KMS-11 (cell line): ENCODE data around the gene CERCAM.

Source experiments
- H2AFZ ChIP-seq: fragments of 200-600 bp; sonication (generic); 2 replicates; pipeline ENCODE4 v1.6.1; 2016; ENCODE audit warnings: antibody characterized with exemption, mixed run types, low read depth
- H3K27ac ChIP-seq: fragments of 200-600 bp; sonication (generic); 2 replicates; pipeline ENCODE4 v1.6.1; 2016; ENCODE audit warnings: mild to moderate bottlenecking, mixed run types
- H3K27me3 ChIP-seq: fragments of 200-600 bp; sonication (generic); 2 replicates; pipeline ENCODE4 v1.6.1; 2017; ENCODE audit warnings: mild to moderate bottlenecking, low read depth, mixed run types, moderate library complexity; ENCODE audit not compliant: insufficient read depth
- H3K36me3 ChIP-seq: fragments of 200-600 bp; sonication (generic); 2 replicates; pipeline ENCODE4 v1.6.1; 2017; ENCODE audit warnings: mild to moderate bottlenecking, mixed run types; ENCODE audit not compliant: insufficient read depth
- H3K4me1 ChIP-seq: fragments of 200-600 bp; sonication (generic); 2 replicates; pipeline ENCODE4 v1.6.1; 2016; ENCODE audit warnings: mild to moderate bottlenecking, low read depth, mixed run types; ENCODE audit not compliant: poor library complexity, severe bottlenecking
- H3K4me2 ChIP-seq: fragments of 200-600 bp; sonication (generic); 2 replicates; pipeline ENCODE4 v1.7.0; 2016; ENCODE audit warnings: mild to moderate bottlenecking, mixed run types
- H3K4me3 ChIP-seq: fragments of 200-600 bp; sonication (generic); IDR thresholded peaks from 2 replicates; pipeline ENCODE4 v1.6.1; 2017; ENCODE audit warnings: low read depth, low read length, mixed read lengths; ENCODE audit not compliant: insufficient read depth
- H3K79me2 ChIP-seq: fragments of 200-600 bp; sonication (generic); 2 replicates; pipeline ENCODE4 v1.6.1; 2016; ENCODE audit warnings: low read depth, mixed run types; ENCODE audit not compliant: insufficient read depth
- H3K9ac ChIP-seq: fragments of 200-600 bp; sonication (generic); 2 replicates; pipeline ENCODE4 v1.6.1; 2016; ENCODE audit warnings: mild to moderate bottlenecking, mixed run types
- H4K20me1 ChIP-seq: fragments of 200-600 bp; sonication (generic); 2 replicates; pipeline ENCODE4 v1.6.1; 2016; ENCODE audit warnings: mild to moderate bottlenecking, mixed run types; ENCODE audit not compliant: insufficient read depth
- CTCF ChIP-seq: fragments of 200-600 bp; sonication (generic); conservative IDR thresholded peaks from 2 replicates; pipeline ENCODE4 v1.6.1; 2017; ENCODE audit warnings: low read depth, mild to moderate bottlenecking, antibody characterized with exemption, low read length, moderate library complexity, mixed read lengths

The CERCAM gene

DNA sequence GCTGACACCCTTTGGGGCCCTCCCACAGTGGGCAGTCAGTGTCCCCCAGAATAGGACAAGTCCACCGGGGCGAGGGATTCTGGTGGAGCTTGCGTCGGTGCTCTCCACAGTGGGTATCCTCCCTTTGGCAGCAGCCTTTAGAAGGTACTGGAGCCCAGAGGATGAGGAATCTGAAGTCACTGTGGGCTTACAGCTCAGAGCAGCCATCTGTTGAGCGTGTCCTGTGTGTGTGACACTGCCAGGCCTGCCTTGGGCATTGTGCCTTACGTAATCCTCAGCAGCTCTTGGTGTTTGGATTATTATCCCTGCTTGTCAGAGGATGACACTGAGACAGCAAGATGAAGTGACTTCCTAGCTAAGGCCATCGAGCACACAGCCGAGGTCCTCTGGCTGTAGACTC is 36.9 kb upstream of the CERCAM start:
- no peak overlapping the region for H3K9ac ChIP-seq
- H3K27me3 ChIP-seq = no peaks in the 10 kb centered on the region
- no peak overlapping the region for H3K4me3 ChIP-seq
- H3K4me1 ChIP-seq = peaks cover 17% of the 10 kb centered on the region
- no peaks in the 10 kb centered on the region for H4K20me1 ChIP-seq
- H2AFZ ChIP-seq = no peak overlapping the region
- TF ChIP-seq CTCF = no peak
- no peak overlapping the region for H3K27ac ChIP-seq
- H3K4me2 ChIP-seq = no peak overlapping the region
- H3K79me2 ChIP-seq = no peaks in the 10 kb centered on the region
- H3K36me3 ChIP-seq = no peaks in the 10 kb centered on the region

DNA sequence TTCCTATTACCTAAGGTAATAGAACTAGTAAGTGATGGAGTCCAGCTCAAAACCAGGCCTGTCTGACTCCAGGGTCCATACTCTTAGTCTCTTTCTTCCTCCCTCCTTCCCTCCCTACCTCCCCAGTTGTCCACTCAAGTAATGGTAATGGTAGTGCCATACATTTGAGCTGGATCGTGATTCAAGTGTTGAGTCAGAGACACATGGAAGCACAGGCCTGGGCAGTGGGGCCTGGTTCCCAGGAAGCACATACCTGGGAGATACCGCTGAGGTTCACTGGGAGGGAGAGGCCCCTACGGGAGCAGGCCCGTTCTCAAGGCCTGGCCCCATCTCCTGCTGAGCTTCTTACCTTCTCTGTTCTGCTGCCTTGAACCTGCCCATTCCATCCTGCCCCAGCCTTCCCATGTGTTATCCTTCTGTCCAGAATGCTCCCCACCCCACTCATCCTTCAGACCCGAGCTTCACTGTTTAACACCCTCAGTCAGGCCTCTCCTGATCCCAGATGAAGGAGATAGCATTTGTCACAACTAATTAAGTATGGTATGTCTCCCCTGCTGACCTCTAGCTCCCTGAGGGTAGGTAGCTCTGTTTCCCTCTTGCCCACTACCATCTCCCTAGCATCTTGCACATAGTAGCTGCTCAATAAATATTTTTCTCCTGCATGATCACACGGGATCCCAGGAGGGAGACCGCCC is 35.7 kb upstream of the CERCAM start:
- no peak for TF ChIP-seq CTCF
- Histone ChIP-seq H3K27me3 (no peaks in the 10 kb centered on the region), H3K4me3 (no peak overlapping the region), H4K20me1 (no peaks in the 10 kb centered on the region), H3K79me2 (no peaks in the 10 kb centered on the region), H3K9ac (no peak overlapping the region), H3K4me2 (no peak overlapping the region), H2AFZ (no peak overlapping the region), H3K27ac (no peak overlapping the region), H3K36me3 (no peaks in the 10 kb centered on the region), H3K4me1 (peaks cover 17% of the 10 kb centered on the region)

- Histone ChIP-seq H3K9ac (no peak overlapping the region), H3K36me3 (no peaks in the 10 kb centered on the region), H4K20me1 (no peaks in the 10 kb centered on the region), H3K27ac (no peak overlapping the region), H3K79me2 (no peaks in the 10 kb centered on the region), H3K4me3 (no peak overlapping the region), H3K4me2 (no peak overlapping the region), H3K4me1 (peaks cover 17% of the 10 kb centered on the region), H3K27me3 (no peaks in the 10 kb centered on the region), H2AFZ (no peak overlapping the region)
- TF ChIP-seq CTCF = no peak
Observed at GRCh38 chr9:128385496-128386460, 34.9 kb upstream of the CERCAM start.

DNA sequence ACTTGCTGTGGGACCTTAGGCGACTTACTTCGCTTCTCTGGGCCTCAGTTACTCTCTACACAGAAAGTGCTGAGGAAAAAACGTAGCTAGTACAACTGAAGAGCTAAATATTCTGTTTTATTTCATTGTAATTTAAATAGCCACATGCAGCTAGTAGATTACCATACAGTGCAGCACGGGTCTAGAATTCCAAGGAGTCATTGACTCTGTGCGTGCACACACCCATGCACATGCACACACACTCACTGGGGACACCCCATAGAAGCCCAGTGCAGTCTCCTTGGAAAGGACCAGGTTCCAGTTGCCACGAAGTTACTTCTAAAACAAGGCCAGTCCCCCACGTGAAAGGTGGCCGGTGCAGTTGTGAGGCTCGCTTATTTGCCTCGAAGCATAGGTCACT is 32.5 kb upstream of the CERCAM start:
- Histone ChIP-seq H3K4me3 (no peak overlapping the region), H3K36me3 (no peaks in the 10 kb centered on the region), H3K27ac (no peak overlapping the region), H3K79me2 (no peaks in the 10 kb centered on the region), H3K9ac (no peak overlapping the region), H3K27me3 (no peaks in the 10 kb centered on the region), H2AFZ (no peak overlapping the region), H3K4me1 (peaks cover 2% of the 10 kb centered on the region), H3K4me2 (no peak overlapping the region), H4K20me1 (no peaks in the 10 kb centered on the region)
- no peak for TF ChIP-seq CTCF
